DND-41 (cell line): Measurements from ENCODE around the gene HDAC11.

ENCODE experiments used
- ATAC-seq: fragments of 200-7000 bp; cut with Tn5 transposase; 3 replicates; pipeline ENCODE4 v1.9.1; 2021; ENCODE audit warnings: low read depth; ENCODE audit not compliant: insufficient read depth
- DNase-seq: peaks from one replicate; pipeline ENCODE4 v3.0.0-alpha.2; 2020
- H2AFZ ChIP-seq: 2 replicates; pipeline ENCODE4 v1.6.0; 2012; ENCODE audit warnings: low read depth, low read length
- H3K27ac ChIP-seq: 2 replicates; pipeline ENCODE4 v1.5.1; 2012; ENCODE audit warnings: low read length, inconsistent platforms
- H3K27me3 ChIP-seq: fragments of 200-600 bp; sonication (generic); 2 replicates; pipeline ENCODE4 v1.6.0; 2012; ENCODE audit warnings: low read length, mild to moderate bottlenecking, inconsistent platforms; ENCODE audit not compliant: insufficient read depth, poor library complexity
- H3K36me3 ChIP-seq: 2 replicates; pipeline ENCODE4 v1.5.1; 2012; ENCODE audit warnings: low read length, inconsistent platforms; ENCODE audit not compliant: insufficient read depth
- H3K4me1 ChIP-seq: 2 replicates; pipeline ENCODE4 v1.5.1; 2012; ENCODE audit warnings: mild to moderate bottlenecking, low read length; ENCODE audit not compliant: insufficient read depth
- H3K4me2 ChIP-seq: 2 replicates; pipeline ENCODE4 v1.6.0; 2012; ENCODE audit warnings: mild to moderate bottlenecking, moderate library complexity, low read length, inconsistent platforms; ENCODE audit not compliant: insufficient read depth
- H3K4me3 ChIP-seq, 2 experiments: fragments of 200-600 bp in 1 of 2; shearing (Covaris generic) in 1 of 2; 2 replicates each; pipeline ENCODE4 v1.5.1; 2012 to 2016; ENCODE audit warnings: inconsistent platforms in 2 of 2, low read length in 2 of 2, mild to moderate bottlenecking in 2 of 2, low read depth in 1 of 2, moderate library complexity in 1 of 2
- H3K79me2 ChIP-seq: 2 replicates; pipeline ENCODE4 v1.6.0; 2012; ENCODE audit warnings: low read length, inconsistent platforms; ENCODE audit not compliant: insufficient read depth
- H3K9ac ChIP-seq: 2 replicates; pipeline ENCODE4 v1.6.0; 2012; ENCODE audit warnings: low read depth, mild to moderate bottlenecking, inconsistent platforms, low read length, moderate library complexity
- H3K9me3 ChIP-seq: 2 replicates; pipeline ENCODE4 v1.5.1; 2012; ENCODE audit warnings: low read length, moderate library complexity, mild to moderate bottlenecking, inconsistent platforms; ENCODE audit not compliant: insufficient read depth, severe bottlenecking
- H4K20me1 ChIP-seq: 2 replicates; pipeline ENCODE4 v1.6.0; 2012; ENCODE audit warnings: low read length; ENCODE audit not compliant: insufficient read depth
- EZH2 ChIP-seq: IDR thresholded peaks from 3 replicates; pipeline ENCODE4 v1.6.1; 2012; ENCODE audit warnings: borderline replicate concordance, low read depth, mild to moderate bottlenecking, moderate library complexity, low read length, inconsistent platforms; ENCODE audit not compliant: severe bottlenecking
- TF ChIP-seq, protein P1 (sequence below): IDR thresholded peaks from 2 replicates; pipeline ENCODE4 v1.5.1; 2012; ENCODE audit warnings: borderline replicate concordance, low read length, moderate library complexity, mild to moderate bottlenecking; ENCODE audit not compliant: poor library complexity, severe bottlenecking; ENCODE audit errors: extremely low read depth

The HDAC11 gene

GRCh38 chr3:13526626-13526949, 46.5 kb downstream of the HDAC11 start:
- no peaks in the 10 kb centered on the region for H3K79me2 ChIP-seq
- no peaks in the 10 kb centered on the region for H3K4me1 ChIP-seq
- H3K4me3 ChIP-seq: no peak overlapping the region
- no peaks in the 10 kb centered on the region for H3K27me3 ChIP-seq
- no peak overlapping the region for H2AFZ ChIP-seq
- ATAC-seq (no peak), DNase-seq (no peak)
- H3K27ac ChIP-seq: no peak overlapping the region
- no peak overlapping the region for H3K4me2 ChIP-seq
- H4K20me1 ChIP-seq: no peaks in the 10 kb centered on the region
- no peak overlapping the region for H3K9ac ChIP-seq
- no peaks in the 10 kb centered on the region for H3K36me3 ChIP-seq
- no peaks in the 10 kb centered on the region for H3K9me3 ChIP-seq
- no peak for TF ChIP-seq EZH2
- TF ChIP-seq, protein P1, sequence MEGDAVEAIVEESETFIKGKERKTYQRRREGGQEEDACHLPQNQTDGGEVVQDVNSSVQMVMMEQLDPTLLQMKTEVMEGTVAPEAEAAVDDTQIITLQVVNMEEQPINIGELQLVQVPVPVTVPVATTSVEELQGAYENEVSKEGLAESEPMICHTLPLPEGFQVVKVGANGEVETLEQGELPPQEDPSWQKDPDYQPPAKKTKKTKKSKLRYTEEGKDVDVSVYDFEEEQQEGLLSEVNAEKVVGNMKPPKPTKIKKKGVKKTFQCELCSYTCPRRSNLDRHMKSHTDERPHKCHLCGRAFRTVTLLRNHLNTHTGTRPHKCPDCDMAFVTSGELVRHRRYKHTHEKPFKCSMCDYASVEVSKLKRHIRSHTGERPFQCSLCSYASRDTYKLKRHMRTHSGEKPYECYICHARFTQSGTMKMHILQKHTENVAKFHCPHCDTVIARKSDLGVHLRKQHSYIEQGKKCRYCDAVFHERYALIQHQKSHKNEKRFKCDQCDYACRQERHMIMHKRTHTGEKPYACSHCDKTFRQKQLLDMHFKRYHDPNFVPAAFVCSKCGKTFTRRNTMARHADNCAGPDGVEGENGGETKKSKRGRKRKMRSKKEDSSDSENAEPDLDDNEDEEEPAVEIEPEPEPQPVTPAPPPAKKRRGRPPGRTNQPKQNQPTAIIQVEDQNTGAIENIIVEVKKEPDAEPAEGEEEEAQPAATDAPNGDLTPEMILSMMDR: no peak

- Histone ChIP-seq H3K4me3 (no peak overlapping the region), H3K4me1 (no peaks in the 10 kb centered on the region), H3K27me3 (no peaks in the 10 kb centered on the region), H3K4me2 (no peak overlapping the region), H2AFZ (no peak overlapping the region), H3K27ac (no peak overlapping the region), H3K9ac (no peak overlapping the region), H3K79me2 (no peaks in the 10 kb centered on the region), H3K9me3 (no peaks in the 10 kb centered on the region), H4K20me1 (no peaks in the 10 kb centered on the region), H3K36me3 (no peaks in the 10 kb centered on the region)
- ATAC-seq: peak; percentile 58; the same call in 2 of the 3 replicates
- no peak for DNase-seq
- TF ChIP-seq, protein P1: peak; percentile 28
- TF ChIP-seq EZH2: no peak
These were observed 48.2 kb downstream of the HDAC11 start for GRCh38 chr3:13528217-13528867.

DNA sequence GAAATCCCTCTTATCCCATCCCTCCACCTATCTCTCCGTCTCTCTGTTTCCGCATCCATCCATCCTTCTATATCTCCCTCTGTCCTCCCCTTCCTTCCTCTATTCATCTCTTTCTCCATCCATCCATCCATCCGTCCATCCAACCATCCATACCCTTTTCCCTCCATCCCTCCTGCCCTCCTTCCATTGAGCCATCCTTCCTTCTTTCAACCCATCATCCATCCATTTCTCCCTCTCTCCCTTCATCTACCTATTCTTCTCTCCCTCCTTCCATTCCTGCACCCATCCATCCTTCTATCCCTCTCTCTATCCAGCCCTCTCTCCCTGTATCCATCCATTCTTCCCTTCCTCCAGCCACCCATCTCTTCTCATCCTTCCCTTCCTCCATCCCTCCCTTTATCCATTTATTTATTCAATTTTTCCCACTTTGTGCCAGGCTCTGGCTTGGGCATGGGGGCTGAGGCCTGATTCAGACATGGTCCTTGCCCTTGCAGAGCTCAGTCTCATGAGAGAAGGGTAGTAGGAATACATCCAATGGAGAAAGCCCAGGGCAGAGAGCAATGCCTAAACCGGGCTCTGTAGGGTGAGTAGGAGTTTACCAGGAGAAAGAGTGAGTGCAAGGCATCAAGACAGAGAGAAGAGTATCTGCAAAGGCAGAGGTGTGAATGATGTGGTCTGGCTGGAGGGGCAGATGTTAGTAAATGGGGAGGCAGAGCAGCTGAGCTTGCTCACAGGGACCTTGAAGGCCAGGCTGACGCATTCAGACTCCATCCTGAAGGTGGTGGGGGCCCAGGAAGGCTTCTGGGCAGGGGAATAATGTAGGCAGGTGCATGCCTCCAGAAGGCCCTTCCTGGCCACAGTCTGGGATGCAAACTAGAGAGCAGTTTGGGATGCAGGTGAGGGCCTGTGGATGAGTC, 49.3 kb downstream of the HDAC11 start:
- H3K9me3 ChIP-seq: no peaks in the 10 kb centered on the region
- no peaks in the 10 kb centered on the region for H3K79me2 ChIP-seq
- H3K27ac ChIP-seq: no peak overlapping the region
- H2AFZ ChIP-seq: no peak overlapping the region
- no peak overlapping the region for H3K9ac ChIP-seq
- no peaks in the 10 kb centered on the region for H3K27me3 ChIP-seq
- H3K36me3 ChIP-seq: no peaks in the 10 kb centered on the region
- no peak for TF ChIP-seq EZH2
- TF ChIP-seq, protein P1: no peak
- H4K20me1 ChIP-seq: no peaks in the 10 kb centered on the region
- no peak overlapping the region for H3K4me3 ChIP-seq
- no peak overlapping the region for H3K4me2 ChIP-seq
- peak; percentile 40; the same call in 1 of the 3 replicates for ATAC-seq
- no peaks in the 10 kb centered on the region for H3K4me1 ChIP-seq
- no peak for DNase-seq
